GM23338 (cell line): ENCODE results near the gene EPAS1. TPM values are rescaled to one million over a fixed set of nuclear protein-coding genes. Genes with fewer than 3 reads are reported as not detected.
A peak's percentile ranks its signal among the peaks of the same experiment; 100 is the strongest.

Source experiments
- ATAC-seq: fragments of 200-7000 bp; cut with Tn5 transposase; 3 replicates; pipeline ENCODE4 v1.9.1; 2020
- DNase-seq: peaks from one replicate; pipeline ENCODE4 v3.0.0-alpha.2; 2015; ENCODE audit warnings: low spot score
- H2AFZ ChIP-seq: fragments of 200-600 bp; sonication (generic); 2 replicates; pipeline ENCODE4 v1.8.0; 2016; ENCODE audit warnings: antibody characterized with exemption, mild to moderate bottlenecking, moderate library complexity
- H3F3A ChIP-seq: fragments of 200-600 bp; sonication (generic); replicated peaks from 2 replicates; pipeline ENCODE4 v1.8.0; 2017; ENCODE audit warnings: antibody characterized with exemption, mixed run types, low read depth
- H3K27ac ChIP-seq: fragments of 200-600 bp; sonication (generic); 2 replicates; pipeline ENCODE4 v1.6.1; 2016; ENCODE audit warnings: low read depth
- H3K27me3 ChIP-seq: fragments of 200-600 bp; sonication (generic); 2 replicates; pipeline ENCODE4 v1.8.0; 2016; ENCODE audit warnings: mild to moderate bottlenecking, mixed run types, moderate library complexity; ENCODE audit not compliant: insufficient read depth
- H3K36me3 ChIP-seq: fragments of 200-600 bp; sonication (generic); 2 replicates; pipeline ENCODE4 v1.8.0; 2016; ENCODE audit warnings: mild to moderate bottlenecking; ENCODE audit not compliant: insufficient read depth
- H3K4me1 ChIP-seq: fragments of 200-600 bp; sonication (generic); 2 replicates; pipeline ENCODE4 v1.8.0; 2016; ENCODE audit warnings: mild to moderate bottlenecking, moderate library complexity; ENCODE audit not compliant: insufficient read depth
- H3K4me2 ChIP-seq: fragments of 200-600 bp; sonication (generic); 2 replicates; pipeline ENCODE4 v1.7.1; 2017; ENCODE audit warnings: mixed run types
- H3K4me3 ChIP-seq: fragments of 200-600 bp; sonication (generic); 2 replicates; pipeline ENCODE4 v1.6.1; 2016; ENCODE audit warnings: mixed run types
- H3K79me2 ChIP-seq: fragments of 200-600 bp; sonication (generic); replicated peaks from 2 replicates; pipeline ENCODE4 v1.8.0; 2017; ENCODE audit warnings: mild to moderate bottlenecking; ENCODE audit not compliant: insufficient read depth
- H3K9me2 ChIP-seq: fragments of 200-600 bp; sonication (generic); 2 replicates; pipeline ENCODE4 v1.8.0; 2017; ENCODE audit not compliant: insufficient read depth
- H4K20me1 ChIP-seq: fragments of 200-600 bp; sonication (generic); replicated peaks from 2 replicates; pipeline ENCODE4 v1.8.0; 2017; ENCODE audit warnings: mild to moderate bottlenecking; ENCODE audit not compliant: insufficient read depth
- H3K27ac Mint-ChIP-seq: 2 replicates; pipeline ENCODE4 v1.8.0; 2020; ENCODE audit warnings: inconsistent platforms, mild to moderate bottlenecking, moderate library complexity, mixed read lengths
- H3K27me3 Mint-ChIP-seq: 3 replicates; pipeline ENCODE4 v1.8.0; 2022; ENCODE audit warnings: low read depth, mild to moderate bottlenecking, moderate library complexity, mixed read lengths, inconsistent platforms; ENCODE audit not compliant: insufficient read depth, poor library complexity
- H3K36me3 Mint-ChIP-seq: 3 replicates; pipeline ENCODE4 v1.8.0; 2021; ENCODE audit warnings: low read depth, mild to moderate bottlenecking, inconsistent platforms, moderate library complexity, mixed read lengths
- H3K4me1 Mint-ChIP-seq: 3 replicates; pipeline ENCODE4 v1.8.0; 2020; ENCODE audit warnings: mild to moderate bottlenecking, inconsistent platforms, mixed read lengths
- H3K4me3 Mint-ChIP-seq: 3 replicates; pipeline ENCODE4 v1.8.0; 2021; ENCODE audit warnings: moderate library complexity, mild to moderate bottlenecking, inconsistent platforms, mixed read lengths
- H3K9me3 Mint-ChIP-seq: 3 replicates; pipeline ENCODE4 v1.8.0; 2020; ENCODE audit warnings: moderate library complexity, mild to moderate bottlenecking, inconsistent platforms, mixed read lengths
- ETS1 ChIP-seq: IDR thresholded peaks from 2 replicates; pipeline ENCODE4 v1.6.1; 2016; ENCODE audit warnings: antibody characterized with exemption
- EZH2 ChIP-seq: fragments of 200-600 bp; sonication (generic); IDR thresholded peaks from one replicate; pipeline ENCODE4 v1.8.0; 2017; ENCODE audit warnings: antibody characterized with exemption, mild to moderate bottlenecking, low read depth; ENCODE audit not compliant: unreplicated experiment
- POLR2AphosphoS5 ChIP-seq: IDR thresholded peaks from 2 replicates; pipeline ENCODE4 v1.6.1; 2016; ENCODE audit warnings: antibody characterized with exemption, low read depth
- ZNF114 ChIP-seq: fragments of 250-450 bp; sonication (Bioruptor Pico); IDR thresholded peaks from 2 replicates; pipeline ENCODE4 v1.5.0; 2020; ENCODE audit warnings: mild to moderate bottlenecking, moderate library complexity
- ZNF331 ChIP-seq: fragments of 250-450 bp; sonication (Bioruptor Pico); IDR thresholded peaks from 2 replicates; pipeline ENCODE4 v1.5.0; 2020; ENCODE audit warnings: low read depth, mild to moderate bottlenecking, moderate library complexity
- polyA plus RNA-seq: library from polyadenylated mRNA; unstranded; fragments of >200 nt; fragmentation: Nextera tagmentation; extraction: Ambion mirVana; gene quantifications from 2 replicates; pipeline ENCODE4 v1.2.1, GENCODE V29; 2016
- total RNA-seq: library from RNA; depleted of rRNA; stranded (reverse); fragments of >200 nt; shearing (Covaris generic); gene quantifications from 2 replicates; pipeline ENCODE4 v1.2.3, GENCODE V29; 2014

Gene EPAS1
- total and polyA plus RNA-seq, 2 experiments from 2014 or later, result 0.68 to 5.4 TPM

- H3K4me2 ChIP-seq, result no peak overlapping the region
- Mint-ChIP-seq H3K27ac (no peak overlapping the region), H3K4me1 (peaks cover 10% of the 10 kb centered on the region; the same call in 2 of the 3 replicates), H3K4me3 (no peak overlapping the region), H3K27me3 (peaks cover 4% of the 10 kb centered on the region), H3K36me3 (no peaks in the 10 kb centered on the region), H3K9me3 (no peaks in the 10 kb centered on the region)
- no peak overlapping the region for H2AFZ ChIP-seq
- no peaks in the 10 kb centered on the region for H3K9me2 ChIP-seq
- H3K79me2 ChIP-seq, result no peaks in the 10 kb centered on the region
- no peaks in the 10 kb centered on the region for H3K27me3 ChIP-seq
- no peaks in the 10 kb centered on the region for H4K20me1 ChIP-seq
- H3K4me1 ChIP-seq, result peaks cover 2% of the 10 kb centered on the region; the same call in 1 of the 2 replicates
- H3K4me3 ChIP-seq, result no peak overlapping the region
- DNase-seq (no peak), ATAC-seq (no peak)
- no peak overlapping the region for H3K27ac ChIP-seq
- TF ChIP-seq POLR2AphosphoS5, result no peak
- TF ChIP-seq ETS1, result no peak
- no peak for TF ChIP-seq ZNF331
- TF ChIP-seq EZH2, result no peak
- H3K36me3 ChIP-seq, result no peaks in the 10 kb centered on the region
- H3F3A ChIP-seq, result no peaks in the 10 kb centered on the region
These were observed 18.1 kb downstream of the EPAS1 start for GRCh38 chr2:46315103-46315890.

GRCh38 chr2:46317094-46317486, 19.9 kb downstream of the EPAS1 start:
- Mint-ChIP-seq H3K9me3 (no peaks in the 10 kb centered on the region), H3K27ac (no peak overlapping the region), H3K4me3 (no peak overlapping the region), H3K36me3 (no peaks in the 10 kb centered on the region), H3K4me1 (peaks cover 25% of the 10 kb centered on the region; the same call in 2 of the 3 replicates), H3K27me3 (peaks cover 4% of the 10 kb centered on the region)
- H3K27ac ChIP-seq, result no peak overlapping the region
- DNase-seq, result no peak
- H3K4me1 ChIP-seq, result peaks cover 18% of the 10 kb centered on the region
- no peaks in the 10 kb centered on the region for H3K36me3 ChIP-seq
- no peaks in the 10 kb centered on the region for H3K27me3 ChIP-seq
- H3F3A ChIP-seq, result no peaks in the 10 kb centered on the region
- TF ChIP-seq ZNF331 (no peak), POLR2AphosphoS5 (no peak)
- no peak overlapping the region for H3K4me3 ChIP-seq
- no peak for ATAC-seq
- H3K4me2 ChIP-seq, result no peak overlapping the region
- no peak overlapping the region for H2AFZ ChIP-seq
- no peaks in the 10 kb centered on the region for H3K79me2 ChIP-seq
- H3K9me2 ChIP-seq, result no peaks in the 10 kb centered on the region
- H4K20me1 ChIP-seq, result no peaks in the 10 kb centered on the region

GRCh38 chr2:46318579-46319460, 21.6 kb downstream of the EPAS1 start:
- Mint-ChIP-seq H3K4me3 (no peak overlapping the region), H3K4me1 (peaks cover 28% of the 10 kb centered on the region; the same call in 2 of the 3 replicates), H3K27me3 (peaks cover 4% of the 10 kb centered on the region), H3K27ac (no peak overlapping the region), H3K36me3 (no peaks in the 10 kb centered on the region), H3K9me3 (no peaks in the 10 kb centered on the region)
- no peaks in the 10 kb centered on the region for H3K27me3 ChIP-seq
- no peak overlapping the region for H3K27ac ChIP-seq
- DNase-seq (no peak), ATAC-seq (peak; percentile 62)
- no peaks in the 10 kb centered on the region for H3K36me3 ChIP-seq
- H3K4me2 ChIP-seq, result no peak overlapping the region
- H3K4me3 ChIP-seq, result no peak overlapping the region
- no peaks in the 10 kb centered on the region for H3K9me2 ChIP-seq
- H3K79me2 ChIP-seq, result no peaks in the 10 kb centered on the region
- no peaks in the 10 kb centered on the region for H3F3A ChIP-seq
- no peak overlapping the region for H2AFZ ChIP-seq
- no peaks in the 10 kb centered on the region for H4K20me1 ChIP-seq
- peaks cover 19% of the 10 kb centered on the region for H3K4me1 ChIP-seq
- TF ChIP-seq POLR2AphosphoS5, result no peak
- no peak for TF ChIP-seq ZNF114 (CRISPR knock-in tag)
- no peak for TF ChIP-seq ETS1
